Gastrocnemius medialis (tissue), 4 donors: Measurements from ENCODE around the gene VSTM2B. TPM values are rescaled to one million over a fixed set of nuclear protein-coding genes. Genes with fewer than 3 reads are reported as not detected.

Experiments
- ATAC-seq, 2 donors: fragments of 150-250 bp; one replicate each; pipeline ENCODE4 v1.9.1; 2016
- DNase-seq, 2 donors: peaks; one replicate each; pipeline ENCODE4 v3.0.0-alpha.2; 2019
- H3K27ac ChIP-seq, 4 donors: fragments of 200-600 bp; sonication (generic); 1 replicate in 1 of 4; 2 replicates in 3 of 4; pipeline ENCODE4 v1.5.1; 2016 to 2018; ENCODE audit warnings: mild to moderate bottlenecking in 2 of 4, moderate library complexity in 1 of 4
- H3K27me3 ChIP-seq, 3 donors: fragments of 200-600 bp; sonication (generic) in 2 of 3; 1 replicate in 1 of 3; 2 replicates in 2 of 3; pipeline versions ENCODE4 v1.5.1 to v1.6.0; 2016 to 2019; ENCODE audit warnings: mild to moderate bottlenecking in 1 of 3, moderate library complexity in 1 of 3
- H3K36me3 ChIP-seq, 2 donors: fragments of 200-600 bp; sonication (generic) in 1 of 2; one replicate each; pipeline ENCODE4 v1.5.1; 2017 to 2018
- H3K4me1 ChIP-seq, 2 donors: fragments of 200-600 bp; sonication (generic) in 1 of 2; one replicate each; pipeline ENCODE4 v1.5.1; 2016 to 2017; ENCODE audit warnings: mild to moderate bottlenecking in 2 of 2
- H3K4me3 ChIP-seq, 4 donors: fragments of 200-600 bp; sonication (generic) in 3 of 4; 1 replicate in 1 of 4; 2 replicates in 3 of 4; pipeline ENCODE4 v1.5.1; 2016 to 2019; ENCODE audit warnings: mild to moderate bottlenecking in 2 of 4
- H3K9me3 ChIP-seq, 3 donors: fragments of 200-600 bp; sonication (generic) in 2 of 3; 1 replicate in 1 of 3; 2 replicates in 2 of 3; pipeline ENCODE4 v1.5.1; 2016 to 2019
- POLR2A ChIP-seq, 2 donors: fragments of 450-650 bp; IDR thresholded peaks; one replicate each; pipeline ENCODE4 v1.6.1; 2017; ENCODE audit warnings: antibody characterized with exemption in 2 of 2, mild to moderate bottlenecking in 2 of 2, moderate library complexity in 2 of 2
- in situ Hi-C, 4 donors: fragments of 200-750 bp; cut with MboI; loops; one replicate each; pipeline versions ENCODE4 v1.15.0 to v1.8.0; 2017; ENCODE audit warnings: low sequenced_read_pairs in 4 of 4
- intact Hi-C: fragments of 100-400 bp; cut with DNase I; formaldehyde crosslinking; loops from one replicate; pipeline ENCODE4 v1.15.1; 2023; ENCODE audit warnings: low total_unique reads
- total RNA-seq, 4 donors: library from RNA; depleted of rRNA; stranded (reverse); fragments of >200 nt; gene quantifications; one replicate each; pipeline versions ENCODE4 v1.1.0 to v1.2.3, GENCODE V29; 2016
- TF ChIP-seq, protein P1 (sequence below), 5 experiments: fragments of 450-650 bp in 3 of 5; fragments of 200-600 bp in 2 of 5; sonication (generic) in 2 of 5; IDR thresholded peaks in 4 of 5; conservative IDR thresholded peaks in 1 of 5; 1 replicate in 4 of 5; 2 replicates in 1 of 5; pipeline ENCODE4 v1.5.1; 2016 to 2019; ENCODE audit warnings: antibody characterized with exemption in 5 of 5, mild to moderate bottlenecking in 3 of 5, moderate library complexity in 3 of 5

The VSTM2B gene
- total RNA-seq, 4 donors from 2014 or later = not detected

DNA sequence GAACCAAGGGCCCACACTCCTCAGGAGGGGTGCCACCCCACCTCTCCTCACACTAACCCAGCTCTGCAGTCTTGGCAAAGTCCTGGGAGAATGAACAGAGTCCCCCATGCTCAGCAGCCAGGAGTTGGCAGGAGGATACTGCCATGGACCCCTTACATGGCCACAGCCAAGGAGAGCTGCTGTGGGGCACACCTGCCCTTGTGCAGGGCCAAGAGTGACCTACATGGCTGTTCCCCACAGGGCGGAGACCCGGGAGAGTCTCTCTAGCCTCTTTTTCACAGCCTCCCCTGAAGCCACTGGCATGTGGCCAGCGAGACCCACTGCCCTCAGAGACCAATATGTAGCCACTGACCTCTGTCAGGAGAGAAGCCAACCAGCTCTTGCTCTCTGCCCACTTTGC, 45.9 kb upstream of the VSTM2B start:
- H3K36me3 ChIP-seq = no peaks in the 10 kb centered on the region
- intact Hi-C loops (no loop called here), in situ Hi-C loops (no loop called here)
- H3K27ac ChIP-seq = no peak overlapping the region
- TF ChIP-seq POLR2A (IDR thresholded peaks at IDR 0.05) = no peak
- TF ChIP-seq, protein P1, sequence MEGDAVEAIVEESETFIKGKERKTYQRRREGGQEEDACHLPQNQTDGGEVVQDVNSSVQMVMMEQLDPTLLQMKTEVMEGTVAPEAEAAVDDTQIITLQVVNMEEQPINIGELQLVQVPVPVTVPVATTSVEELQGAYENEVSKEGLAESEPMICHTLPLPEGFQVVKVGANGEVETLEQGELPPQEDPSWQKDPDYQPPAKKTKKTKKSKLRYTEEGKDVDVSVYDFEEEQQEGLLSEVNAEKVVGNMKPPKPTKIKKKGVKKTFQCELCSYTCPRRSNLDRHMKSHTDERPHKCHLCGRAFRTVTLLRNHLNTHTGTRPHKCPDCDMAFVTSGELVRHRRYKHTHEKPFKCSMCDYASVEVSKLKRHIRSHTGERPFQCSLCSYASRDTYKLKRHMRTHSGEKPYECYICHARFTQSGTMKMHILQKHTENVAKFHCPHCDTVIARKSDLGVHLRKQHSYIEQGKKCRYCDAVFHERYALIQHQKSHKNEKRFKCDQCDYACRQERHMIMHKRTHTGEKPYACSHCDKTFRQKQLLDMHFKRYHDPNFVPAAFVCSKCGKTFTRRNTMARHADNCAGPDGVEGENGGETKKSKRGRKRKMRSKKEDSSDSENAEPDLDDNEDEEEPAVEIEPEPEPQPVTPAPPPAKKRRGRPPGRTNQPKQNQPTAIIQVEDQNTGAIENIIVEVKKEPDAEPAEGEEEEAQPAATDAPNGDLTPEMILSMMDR (IDR thresholded peaks at IDR 0.05 in 4 of 5, conservative IDR thresholded peaks at IDR 0.05 in 1 of 5) = no peak
- H3K27me3 ChIP-seq = peaks cover 0 to 4% (median 0%) of the 10 kb centered on the region in 3 donors
- H3K4me1 ChIP-seq = no peaks in the 10 kb centered on the region
- no peak for DNase-seq
- H3K4me3 ChIP-seq = no peak overlapping the region
- no peak for ATAC-seq
- no peaks in the 10 kb centered on the region for H3K9me3 ChIP-seq

DNA sequence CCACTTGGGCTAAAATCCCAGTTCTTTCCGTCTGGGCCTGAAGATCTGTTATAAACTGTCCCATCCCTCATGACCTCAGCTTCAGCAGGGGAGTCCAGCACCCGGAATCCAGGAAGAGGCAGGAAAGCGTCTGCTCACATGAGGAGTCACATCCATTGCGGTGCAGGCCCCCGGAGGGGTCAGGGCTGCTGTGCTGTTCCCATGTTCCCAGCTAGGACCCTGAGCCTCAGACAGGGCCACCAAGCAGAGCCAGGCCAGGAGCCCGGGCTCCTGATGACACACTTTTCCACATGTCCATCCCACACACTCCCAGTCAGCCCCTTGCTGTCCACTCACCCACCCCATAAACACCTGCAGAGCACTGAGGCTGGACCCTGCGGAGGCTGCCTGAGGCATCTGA, 45.3 kb upstream of the VSTM2B start:
- ATAC-seq (no peak), DNase-seq (no peak)
- Histone ChIP-seq H3K9me3 (no peaks in the 10 kb centered on the region), H3K4me3 (no peak overlapping the region), H3K27me3 (peaks cover 0 to 8% (median 0%) of the 10 kb centered on the region in 3 donors), H3K36me3 (no peaks in the 10 kb centered on the region), H3K27ac (no peak overlapping the region), H3K4me1 (no peaks in the 10 kb centered on the region)
- intact Hi-C loops (no loop called here), in situ Hi-C loops (no loop called here)
- TF ChIP-seq POLR2A (IDR thresholded peaks at IDR 0.05) = no peak
- TF ChIP-seq, protein P1 (IDR thresholded peaks at IDR 0.05 in 4 of 5, conservative IDR thresholded peaks at IDR 0.05 in 1 of 5) = no peak

DNA sequence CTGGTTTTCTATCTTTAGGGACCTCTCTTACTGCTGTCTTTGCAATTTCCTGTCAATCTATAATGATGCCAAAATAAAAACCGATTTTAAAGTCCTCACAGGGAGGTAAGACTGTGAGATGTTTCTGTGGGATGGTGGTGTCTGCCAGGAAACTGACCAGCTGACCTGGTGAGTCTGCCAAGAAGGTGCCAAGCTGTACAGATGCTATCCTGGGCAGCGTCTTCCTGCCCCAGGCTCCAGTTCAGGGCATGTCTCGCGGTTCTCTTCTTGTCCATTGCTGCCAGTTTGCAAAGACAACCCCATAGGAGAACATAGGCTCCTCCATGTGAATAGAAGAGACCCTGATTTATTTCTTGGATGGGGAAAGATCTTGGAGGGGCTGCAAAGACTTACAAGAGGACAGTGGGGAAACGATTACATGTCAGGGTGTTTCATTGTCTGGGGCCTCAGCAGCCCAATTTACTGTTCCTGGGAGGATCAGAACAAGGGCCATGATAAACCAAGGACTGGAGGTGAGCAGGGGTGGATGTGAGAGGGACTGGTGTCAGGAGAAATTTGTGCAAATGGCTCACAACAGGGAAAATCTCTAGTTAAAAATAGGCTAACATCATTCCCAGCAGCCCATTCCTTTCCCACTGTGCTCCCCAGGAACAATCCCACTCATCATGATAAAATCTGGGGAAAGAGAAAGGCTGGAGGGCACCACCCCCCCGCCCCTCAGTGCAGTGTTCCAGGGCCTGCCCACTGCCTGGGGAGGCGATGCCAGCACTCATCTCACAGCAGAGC, 42.7 kb upstream of the VSTM2B start:
- in situ Hi-C loops (no loop called here), intact Hi-C loops (no loop called here)
- TF ChIP-seq, protein P1 (IDR thresholded peaks at IDR 0.05 in 4 of 5, conservative IDR thresholded peaks at IDR 0.05 in 1 of 5) = no peak
- TF ChIP-seq POLR2A (IDR thresholded peaks at IDR 0.05) = no peak
- Histone ChIP-seq H3K36me3 (no peaks in the 10 kb centered on the region), H3K27ac (no peak overlapping the region), H3K4me1 (no peaks in the 10 kb centered on the region), H3K9me3 (no peaks in the 10 kb centered on the region), H3K27me3 (peaks cover 0 to 5% (median 0%) of the 10 kb centered on the region in 3 donors), H3K4me3 (no peak overlapping the region)
- ATAC-seq (no peak), DNase-seq (no peak)

DNA sequence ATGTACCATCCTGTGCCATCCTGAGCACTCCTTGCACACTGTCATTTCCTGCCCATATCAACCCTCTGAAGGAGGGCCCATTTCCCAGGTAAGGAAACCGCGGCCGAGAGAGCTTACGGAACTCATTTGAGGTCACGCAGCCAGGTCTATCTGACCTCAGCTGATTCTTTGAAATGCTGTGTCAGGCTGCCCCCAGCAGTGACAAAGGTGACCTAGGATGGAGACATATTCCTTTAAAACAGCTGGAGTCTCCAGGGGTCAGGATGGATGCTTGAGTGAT, 42.2 kb upstream of the VSTM2B start:
- ATAC-seq (no peak), DNase-seq (no peak)
- no peaks in the 10 kb centered on the region for H3K4me1 ChIP-seq
- H3K36me3 ChIP-seq = no peaks in the 10 kb centered on the region
- in situ Hi-C loops = no loop called here
- TF ChIP-seq POLR2A (IDR thresholded peaks at IDR 0.05) = no peak
- intact Hi-C loops = no loop called here
- no peak overlapping the region for H3K27ac ChIP-seq
- H3K9me3 ChIP-seq = no peaks in the 10 kb centered on the region
- H3K27me3 ChIP-seq = peaks cover 0 to 5% (median 0%) of the 10 kb centered on the region in 3 donors
- no peak overlapping the region for H3K4me3 ChIP-seq

DNA sequence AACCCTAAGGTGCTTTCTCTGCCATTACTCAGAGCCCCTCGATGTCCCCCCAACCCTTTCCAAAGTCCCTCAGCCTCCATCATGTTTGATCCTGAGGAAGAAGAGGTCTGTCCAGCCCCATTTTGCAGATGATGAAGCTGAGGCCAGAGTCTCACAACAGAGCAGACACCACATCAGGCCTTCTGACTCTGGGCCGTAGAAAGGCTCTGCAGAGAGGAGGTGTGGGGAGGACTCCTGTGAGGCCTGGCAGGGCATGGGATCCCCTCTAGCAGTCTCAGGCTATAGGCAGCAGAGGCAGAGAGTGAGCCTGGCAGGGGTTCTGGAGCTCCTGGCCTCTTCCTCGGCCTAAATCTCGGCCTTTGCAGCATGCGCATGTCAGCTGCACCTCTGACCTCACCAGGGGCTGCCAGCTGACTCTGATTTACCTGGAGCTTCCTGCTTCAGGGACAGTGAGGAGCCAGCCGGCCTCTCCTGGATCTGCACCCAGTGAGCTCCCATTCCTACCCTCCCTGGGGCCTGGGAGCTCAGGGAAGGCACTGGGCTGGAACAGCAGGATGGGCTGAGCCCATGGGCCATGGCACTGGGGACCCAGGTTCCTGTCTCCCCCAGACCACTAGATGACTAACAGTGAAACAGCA, 41.7 kb upstream of the VSTM2B start:
- no peak for ATAC-seq
- Histone ChIP-seq H3K27ac (no peak overlapping the region), H3K4me3 (no peak overlapping the region), H3K4me1 (no peaks in the 10 kb centered on the region), H3K27me3 (peaks cover 0 to 5% (median 0%) of the 10 kb centered on the region in 3 donors), H3K36me3 (no peaks in the 10 kb centered on the region), H3K9me3 (no peaks in the 10 kb centered on the region)
- DNase-seq = no peak
- intact Hi-C loops (no loop called here), in situ Hi-C loops (no loop called here)
- TF ChIP-seq POLR2A (IDR thresholded peaks at IDR 0.05) = no peak
- TF ChIP-seq, protein P1 (IDR thresholded peaks at IDR 0.05 in 4 of 5, conservative IDR thresholded peaks at IDR 0.05 in 1 of 5) = no peak
